GM23248 (cell line): ENCODE data around the gene NMD3.

Experiments
- EZH2 ChIP-seq: fragments of 200-600 bp; sonication (generic); IDR thresholded peaks from 2 replicates; pipeline ENCODE4 v1.6.1; 2018; ENCODE audit warnings: antibody characterized with exemption, mild to moderate bottlenecking; ENCODE audit not compliant: insufficient read depth, poor library complexity, severe bottlenecking
- EZH2phosphoT487 ChIP-seq: fragments of 200-600 bp; sonication (generic); IDR thresholded peaks from 2 replicates; pipeline ENCODE4 v1.6.1; 2018; ENCODE audit warnings: antibody characterized with exemption, moderate library complexity, mild to moderate bottlenecking, low read depth; ENCODE audit not compliant: insufficient read depth

DNA sequence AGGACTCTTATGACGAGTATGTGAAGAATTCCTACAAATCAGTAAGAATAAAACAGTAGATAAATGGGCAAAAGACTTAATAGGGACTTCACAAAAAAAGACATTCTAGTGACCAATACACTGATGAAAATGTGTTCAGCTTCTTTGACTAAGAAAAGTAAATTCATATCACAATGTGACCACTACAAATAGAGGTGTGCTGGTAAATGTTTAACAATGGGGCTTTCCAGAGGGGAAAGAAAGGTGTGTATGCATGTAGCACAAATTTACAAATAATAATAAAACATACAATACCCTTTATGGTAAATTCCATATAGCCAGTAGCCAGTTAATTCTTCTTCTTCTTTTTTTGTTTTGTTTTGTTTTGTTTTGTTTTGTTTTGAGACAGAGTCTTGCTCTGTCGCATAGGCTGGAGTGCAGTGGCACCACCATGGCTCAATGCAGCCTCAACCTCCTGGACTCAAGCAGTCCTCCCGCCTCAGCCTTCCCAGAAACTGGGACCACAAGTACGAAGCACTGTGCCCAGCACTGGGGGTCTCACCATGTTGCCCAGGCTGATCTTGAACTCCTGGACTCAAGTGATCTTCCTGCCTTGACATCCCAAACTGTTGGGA is 17.5 kb upstream of the NMD3 start:
- no peak for TF ChIP-seq EZH2
- TF ChIP-seq EZH2phosphoT487 = no peak
